GM10248 (cell line): ENCODE measurements around the gene EIF4B.

Experiments used
- CTCF ChIA-PET: fragments of 300-600 bp; sonication (Branson Sonifier 250); formaldehyde crosslinking; extraction: SDS; loops from one replicate; lab custom pipeline; 2021; ENCODE audit warnings: antibody characterized with exemption; lab: Yijun Ruan, JAX
- POLR2A ChIA-PET: fragments of 350-650 bp; sonication (Branson Sonifier 250); formaldehyde crosslinking; extraction: SDS; loops from one replicate; lab custom pipeline; 2020; ENCODE audit warnings: antibody characterized with exemption; lab: Yijun Ruan, JAX
- DNase-seq: peaks from one replicate; pipeline ENCODE4 v3.0.0; 2012; ENCODE audit errors: extremely low spot score
- TF ChIP-seq, protein P1 (sequence below): IDR thresholded peaks from 2 replicates; pipeline ENCODE4 v1.5.1; 2012; ENCODE audit warnings: mild to moderate bottlenecking, low read depth; ENCODE audit errors: extremely low read depth, missing control alignments, control extremely low read depth

EIF4B gene

DNA sequence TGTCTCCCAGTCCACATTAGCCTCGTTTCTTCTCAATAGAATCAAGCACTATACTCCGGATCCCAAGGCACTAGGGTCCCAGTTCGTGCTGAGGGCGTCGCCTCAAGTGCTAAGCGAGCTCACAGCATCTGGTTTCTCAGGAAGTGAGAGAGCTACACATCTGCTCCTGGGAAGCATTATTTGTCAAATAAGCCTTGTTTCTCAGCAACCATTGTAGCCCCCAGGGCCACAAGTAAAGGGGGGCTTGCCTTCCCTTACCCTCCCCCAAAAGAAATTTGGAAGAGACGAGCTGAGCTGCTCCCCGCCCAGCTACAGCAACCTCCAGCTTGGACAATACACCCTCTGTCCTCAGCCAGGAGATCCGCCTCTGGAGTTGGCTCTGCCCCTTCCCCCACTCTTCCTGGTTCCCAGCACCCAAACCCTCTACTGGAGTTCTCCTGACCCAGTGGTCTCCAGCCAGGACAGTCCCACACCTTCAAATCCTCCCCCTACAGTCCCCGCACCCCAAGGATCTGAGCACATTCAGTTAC is 37.9 kb downstream of the EIF4B start:
- no peak for DNase-seq
- POLR2A ChIA-PET: no interaction called here
- TF ChIP-seq, protein P1, sequence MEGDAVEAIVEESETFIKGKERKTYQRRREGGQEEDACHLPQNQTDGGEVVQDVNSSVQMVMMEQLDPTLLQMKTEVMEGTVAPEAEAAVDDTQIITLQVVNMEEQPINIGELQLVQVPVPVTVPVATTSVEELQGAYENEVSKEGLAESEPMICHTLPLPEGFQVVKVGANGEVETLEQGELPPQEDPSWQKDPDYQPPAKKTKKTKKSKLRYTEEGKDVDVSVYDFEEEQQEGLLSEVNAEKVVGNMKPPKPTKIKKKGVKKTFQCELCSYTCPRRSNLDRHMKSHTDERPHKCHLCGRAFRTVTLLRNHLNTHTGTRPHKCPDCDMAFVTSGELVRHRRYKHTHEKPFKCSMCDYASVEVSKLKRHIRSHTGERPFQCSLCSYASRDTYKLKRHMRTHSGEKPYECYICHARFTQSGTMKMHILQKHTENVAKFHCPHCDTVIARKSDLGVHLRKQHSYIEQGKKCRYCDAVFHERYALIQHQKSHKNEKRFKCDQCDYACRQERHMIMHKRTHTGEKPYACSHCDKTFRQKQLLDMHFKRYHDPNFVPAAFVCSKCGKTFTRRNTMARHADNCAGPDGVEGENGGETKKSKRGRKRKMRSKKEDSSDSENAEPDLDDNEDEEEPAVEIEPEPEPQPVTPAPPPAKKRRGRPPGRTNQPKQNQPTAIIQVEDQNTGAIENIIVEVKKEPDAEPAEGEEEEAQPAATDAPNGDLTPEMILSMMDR: no peak
- CTCF ChIA-PET: interaction anchor here (1.1 to 17.8 kb wide), 4 partner anchors 10 to 64 kb away, joined by 3 to 264 read pairs (median 18); no protein-coding TSS in a partner anchor

DNA sequence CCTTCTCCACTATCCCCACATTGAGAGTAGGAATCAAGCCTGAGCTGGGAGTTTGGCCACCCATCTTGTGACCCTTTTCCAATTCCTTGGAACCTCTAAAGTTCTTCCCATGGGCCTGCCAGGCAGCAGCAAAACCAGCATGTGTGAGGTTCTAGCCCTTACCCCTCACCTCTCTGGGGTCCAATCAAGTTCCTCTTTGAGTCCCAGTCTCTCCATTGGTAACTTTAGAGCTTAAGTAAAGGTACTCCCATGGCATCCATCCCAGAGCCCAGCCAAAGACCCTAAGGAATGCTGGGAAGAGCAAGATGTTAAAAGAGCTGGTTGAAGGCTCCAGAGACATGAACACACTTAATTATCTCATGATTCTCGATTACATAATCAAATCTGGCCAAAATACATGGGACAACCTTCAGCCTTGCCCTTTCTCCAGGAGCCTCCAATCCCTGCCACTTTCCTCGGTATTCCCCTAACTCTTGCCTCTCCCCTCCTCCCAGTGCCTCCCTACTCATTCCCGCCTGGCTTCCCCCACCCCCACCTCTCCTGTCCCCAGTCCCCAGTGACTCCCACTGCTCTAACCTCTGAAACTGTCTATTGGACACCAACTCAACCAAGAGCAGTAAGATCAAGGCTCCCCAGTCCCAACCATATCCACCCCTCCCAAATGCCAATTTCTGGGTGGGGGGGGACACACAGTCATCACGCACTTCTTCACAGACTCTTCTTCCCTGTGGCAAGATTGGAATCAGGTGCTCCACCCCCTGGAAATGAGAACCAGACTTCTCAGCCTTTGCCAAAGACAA is 38.8 kb downstream of the EIF4B start:
- POLR2A ChIA-PET: no interaction called here
- CTCF ChIA-PET: interaction anchor here (1.3 to 17.8 kb wide), 5 partner anchors 9 to 39 kb away, joined by 3 to 264 read pairs (median 23); partner anchors contain the start of gene EIF4B
- no peak for DNase-seq
- TF ChIP-seq, protein P1: no peak

DNA sequence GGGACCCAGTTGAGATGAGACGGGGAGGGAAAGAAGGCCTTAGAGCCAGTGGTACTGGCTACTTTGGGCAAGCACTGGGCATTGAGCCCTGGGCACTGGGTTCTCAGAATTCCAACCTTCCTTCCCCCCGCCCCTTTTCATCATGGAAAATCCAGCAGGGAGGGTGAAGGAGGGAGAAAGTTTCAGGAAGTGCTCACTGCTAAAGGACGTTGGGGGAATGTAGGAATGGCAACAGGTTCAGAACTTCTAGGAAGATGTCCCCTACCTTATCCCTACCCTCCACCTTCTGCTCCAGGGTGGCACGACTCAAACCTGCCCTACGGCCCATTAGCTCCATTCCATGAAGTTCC is 39.4 kb downstream of the EIF4B start:
- DNase-seq: no peak
- POLR2A ChIA-PET: no interaction called here
- CTCF ChIA-PET: interaction anchor here (0.7 to 17.8 kb wide), 10 partner anchors 8 to 40 kb away, joined by 3 to 264 read pairs (median 6); partner anchors contain the start of gene EIF4B
- TF ChIP-seq, protein P1: no peak

DNA sequence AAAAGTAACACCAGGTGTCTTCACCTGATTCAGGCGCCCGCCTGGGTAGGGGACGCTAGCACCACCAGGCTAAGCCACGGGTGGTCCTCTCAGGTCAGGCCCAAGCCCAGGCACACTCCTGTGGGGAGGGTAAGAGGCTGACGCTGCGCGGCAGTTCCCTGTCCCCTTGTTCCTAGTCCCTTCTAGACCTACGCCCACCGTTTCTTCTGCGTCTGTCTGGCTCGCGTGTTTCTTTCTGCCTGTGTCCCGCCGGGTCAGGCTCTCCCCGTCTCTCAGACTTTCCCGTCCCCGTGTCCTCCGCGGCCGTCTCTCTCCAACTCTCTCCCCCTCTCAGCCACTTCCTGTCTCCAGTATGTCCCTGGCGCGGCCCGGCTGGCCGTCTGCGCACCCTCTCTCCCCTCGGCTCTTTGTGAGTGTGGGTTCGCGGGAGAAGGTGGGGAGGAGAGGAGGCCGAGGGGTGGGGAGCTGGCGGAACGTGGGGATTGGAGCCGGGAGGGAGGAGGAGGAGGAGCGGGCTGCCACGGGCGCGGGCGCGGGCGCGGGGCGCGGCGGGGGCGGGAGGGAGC is 40.5 kb downstream of the EIF4B start:
- POLR2A ChIA-PET: no interaction called here
- DNase-seq: peak; percentile 46
- TF ChIP-seq, protein P1: no peak
- CTCF ChIA-PET: interaction anchor here (1.1 to 17.8 kb wide), 15 partner anchors 7 to 275 kb away, joined by 3 to 264 read pairs (median 3); partner anchors contain the start of gene EIF4B

DNA sequence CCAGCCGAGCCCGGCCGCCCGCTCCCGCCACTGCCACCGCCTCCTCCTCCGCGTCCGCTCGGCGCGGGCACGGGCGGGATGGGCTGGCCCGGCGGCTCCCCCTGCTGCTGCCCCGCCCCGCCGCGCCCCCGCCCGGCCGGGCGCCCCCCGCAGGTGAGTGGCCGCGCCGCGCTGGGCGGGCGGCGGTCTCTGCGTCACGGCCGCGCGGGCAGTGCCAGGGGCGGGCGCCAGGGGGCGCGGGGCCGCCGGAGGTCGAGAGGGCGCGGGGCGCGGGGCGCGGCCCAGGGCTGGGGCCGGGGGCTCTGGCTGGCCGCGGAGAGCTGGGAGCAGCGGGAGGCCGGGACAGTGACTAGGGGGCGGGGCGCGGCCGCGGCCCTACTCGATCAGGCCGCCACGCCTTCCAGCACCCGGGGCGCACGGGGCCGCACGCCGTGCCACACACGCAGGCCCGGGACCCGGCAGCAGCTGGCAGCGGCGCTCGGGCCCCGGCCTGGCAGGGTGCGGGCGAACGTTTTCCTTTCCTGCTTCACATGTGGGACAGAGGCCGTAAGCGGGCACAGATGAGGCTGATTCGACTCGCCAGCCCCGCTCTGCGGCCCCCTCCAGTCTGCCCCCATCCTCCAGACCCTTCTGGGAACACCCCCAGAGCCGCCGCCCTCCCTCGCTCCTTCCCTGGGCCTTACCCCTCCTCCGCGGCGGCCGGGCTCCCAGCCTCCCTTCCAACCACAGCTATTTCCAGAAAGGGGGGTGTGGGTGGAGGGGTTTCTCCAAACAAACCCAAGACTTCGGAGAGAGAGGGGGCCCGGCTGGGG is 41.2 kb downstream of the EIF4B start:
- peak; percentile 88 for DNase-seq
- POLR2A ChIA-PET: interaction anchor here (0.6 kb wide), 1 partner anchor 111 kb away, joined by 6 read pairs; no protein-coding TSS in a partner anchor
- TF ChIP-seq, protein P1: peak; percentile 75
- CTCF ChIA-PET: interaction anchor here (0.6 to 17.8 kb wide), 15 partner anchors 8 to 454 kb away, joined by 3 to 264 read pairs (median 3); partner anchors contain the start of genes SPRYD3 and TARBP2
